HepG2 (cell line): ENCODE data around the gene CHRD. TPM values are rescaled to one million over a fixed set of nuclear protein-coding genes. Genes with fewer than 3 reads are reported as not detected.
A peak's percentile ranks its signal among the peaks of the same experiment; 100 is the strongest.

Experiments used
- AFF4 ChIP-seq: sonication (generic); formaldehyde crosslinking; IDR thresholded peaks from 2 replicates; pipeline ENCODE4 v1.4.0; 2020; ENCODE audit warnings: missing genetic modification reagents
- AHR ChIP-seq: IDR thresholded peaks from 2 replicates; pipeline ENCODE4 v1.6.1; 2018; ENCODE audit warnings: missing genetic modification reagents, missing compliant biosample characterization
- ATF1 ChIP-seq: IDR thresholded peaks from 2 replicates; pipeline ENCODE4 v1.6.1; 2016; ENCODE audit warnings: mild to moderate bottlenecking, control low read depth
- BCL6 ChIP-seq: IDR thresholded peaks from 2 replicates; pipeline ENCODE4 v1.6.1; 2016; ENCODE audit warnings: missing genetic modification reagents, missing compliant biosample characterization
- GMEB2 ChIP-seq: IDR thresholded peaks from 2 replicates; pipeline ENCODE4 v1.6.1; 2016; ENCODE audit warnings: missing biosample characterization, missing genetic modification reagents, low read depth
- GTF3A ChIP-seq: sonication (generic); formaldehyde crosslinking; conservative IDR thresholded peaks from 2 replicates; pipeline ENCODE4 v1.4.0; 2020; ENCODE audit warnings: mild to moderate bottlenecking, missing genetic modification reagents
- MATR3 ChIP-seq: sonication (generic); formaldehyde crosslinking; IDR thresholded peaks from 2 replicates; pipeline ENCODE4 v1.4.0; 2020; ENCODE audit warnings: missing genetic modification reagents
- MTF2 ChIP-seq: sonication (generic); formaldehyde crosslinking; IDR thresholded peaks from 2 replicates; pipeline ENCODE4 v1.5.0; 2020; ENCODE audit warnings: missing genetic modification reagents, borderline replicate concordance
- ONECUT2 ChIP-seq: sonication (generic); formaldehyde crosslinking; IDR thresholded peaks from 2 replicates; pipeline ENCODE4 v1.4.0; 2020; ENCODE audit warnings: missing genetic modification reagents
- PREB ChIP-seq: sonication (generic); formaldehyde crosslinking; IDR thresholded peaks from 2 replicates; pipeline ENCODE4 v1.4.0; 2020; ENCODE audit warnings: missing genetic modification reagents
- SKI ChIP-seq: fragments of 450-650 bp; IDR thresholded peaks from one replicate; pipeline ENCODE4 v1.6.1; 2018; ENCODE audit warnings: mild to moderate bottlenecking; ENCODE audit not compliant: partially characterized antibody
- THAP9 ChIP-seq: sonication (generic); formaldehyde crosslinking; IDR thresholded peaks from 2 replicates; pipeline ENCODE4; 2020; ENCODE audit warnings: missing genetic modification reagents, mild to moderate bottlenecking, borderline replicate concordance
- ZBTB37 ChIP-seq: sonication (generic); formaldehyde crosslinking; IDR thresholded peaks from 2 replicates; pipeline ENCODE4 v1.4.0; 2020; ENCODE audit warnings: mild to moderate bottlenecking, missing genetic modification reagents
- ZEB1 ChIP-seq: IDR thresholded peaks from 2 replicates; pipeline ENCODE4 v1.6.1; 2012; ENCODE audit warnings: mild to moderate bottlenecking, low read depth, inconsistent platforms; ENCODE audit not compliant: insufficient replicate concordance
- ZNF251 ChIP-seq: sonication (generic); formaldehyde crosslinking; IDR thresholded peaks from 2 replicates; pipeline ENCODE4 v1.9.0; 2021; ENCODE audit warnings: mild to moderate bottlenecking, missing genetic modification reagents
- ZNF598 ChIP-seq: sonication (generic); formaldehyde crosslinking; IDR thresholded peaks from 2 replicates; pipeline ENCODE4 v1.5.1; 2020; ENCODE audit warnings: mild to moderate bottlenecking, missing genetic modification reagents, borderline replicate concordance
- ZNF672 ChIP-seq: sonication (generic); formaldehyde crosslinking; IDR thresholded peaks from 2 replicates; pipeline ENCODE4 v1.8.1; 2022; ENCODE audit warnings: missing genetic modification reagents
- ZNF678 ChIP-seq: sonication (generic); formaldehyde crosslinking; IDR thresholded peaks from 2 replicates; pipeline ENCODE4 v1.4.0; 2020; ENCODE audit warnings: mild to moderate bottlenecking, missing genetic modification reagents
- ZSCAN9 ChIP-seq: IDR thresholded peaks from 2 replicates; pipeline ENCODE4 v1.6.1; 2016; ENCODE audit warnings: borderline replicate concordance
- polyA plus RNA-seq, 8 experiments: library from polyadenylated mRNA; depleted of rRNA in 3 of 8; stranded (reverse) in 7 of 8; unstranded in 1 of 8; fragments of >200 nt; fragmentation: Illumina TruSeq in 4 of 8; extraction: Trizol in 4 of 8; gene quantifications; 2 replicates each; pipeline versions ENCODE4 v1.2.1 to v1.2.3, GENCODE V29; 2011 to 2016; ENCODE audit warnings: low read depth in 4 of 8, missing spikeins in 1 of 8, mixed read lengths in 1 of 8; ENCODE audit not compliant: insufficient read depth in 1 of 8
- total RNA-seq, 5 experiments: library from RNA; depleted of rRNA; stranded (reverse); fragments of >200 nt; fragmentation: Illumina TruSeq; extraction: Trizol; gene quantifications; 2 replicates each; pipeline ENCODE4 v1.2.3, GENCODE V29; 2016; ENCODE audit warnings: low read depth in 1 of 5

Gene CHRD
- total and polyA plus RNA-seq, 2 of the 13 experiments (the other 11 are each of a cell fraction or from before 2014, with no cell fraction given): 22.2 to 35.2 TPM

GRCh38 chr3:184335661-184336546, 44.0 kb upstream of the CHRD start (continued):
- no peak for TF ChIP-seq GMEB2
- TF ChIP-seq ONECUT2 (CRISPR knock-in tag): no peak
- no peak for TF ChIP-seq ZBTB37 (CRISPR knock-in tag)
- TF ChIP-seq ZSCAN9 (CRISPR knock-in tag): no peak
- no peak for TF ChIP-seq PREB (CRISPR knock-in tag)
- TF ChIP-seq AFF4 (CRISPR knock-in tag): peak; percentile 47; the same call in 1 of the 2 replicates
- TF ChIP-seq BCL6 (CRISPR knock-in tag): peak; percentile 21; the same call in 1 of the 2 replicates
- TF ChIP-seq MATR3 (CRISPR knock-in tag): no peak
- no peak for TF ChIP-seq GTF3A (CRISPR knock-in tag)
- no peak for TF ChIP-seq MTF2 (CRISPR knock-in tag)
- no peak for TF ChIP-seq ZNF672 (CRISPR knock-in tag)
- TF ChIP-seq AHR: no peak
- 0 out of 2 replicates have a peak, but pooled peaks have one; percentile 34 for TF ChIP-seq THAP9 (CRISPR knock-in tag)
- peak; percentile 92 for TF ChIP-seq ATF1 (CRISPR knock-in tag)
- no peak for TF ChIP-seq ZEB1
- TF ChIP-seq SKI: no peak
- TF ChIP-seq ZNF598 (CRISPR knock-in tag): no peak
- no peak for TF ChIP-seq ZNF678 (CRISPR knock-in tag)
- no peak for TF ChIP-seq ZNF251 (CRISPR knock-in tag)
